ENCODE measurements around the gene TSKU. TPM values are rescaled to one million over a fixed set of nuclear protein-coding genes. Genes with fewer than 3 reads are reported as not detected.
A peak's percentile ranks its signal among the peaks of the same experiment; 100 is the strongest.

TSKU gene
- total and polyA plus RNA-seq, 2 experiments from 2014 or later: 11.7 to 31.1 TPM

DNA sequence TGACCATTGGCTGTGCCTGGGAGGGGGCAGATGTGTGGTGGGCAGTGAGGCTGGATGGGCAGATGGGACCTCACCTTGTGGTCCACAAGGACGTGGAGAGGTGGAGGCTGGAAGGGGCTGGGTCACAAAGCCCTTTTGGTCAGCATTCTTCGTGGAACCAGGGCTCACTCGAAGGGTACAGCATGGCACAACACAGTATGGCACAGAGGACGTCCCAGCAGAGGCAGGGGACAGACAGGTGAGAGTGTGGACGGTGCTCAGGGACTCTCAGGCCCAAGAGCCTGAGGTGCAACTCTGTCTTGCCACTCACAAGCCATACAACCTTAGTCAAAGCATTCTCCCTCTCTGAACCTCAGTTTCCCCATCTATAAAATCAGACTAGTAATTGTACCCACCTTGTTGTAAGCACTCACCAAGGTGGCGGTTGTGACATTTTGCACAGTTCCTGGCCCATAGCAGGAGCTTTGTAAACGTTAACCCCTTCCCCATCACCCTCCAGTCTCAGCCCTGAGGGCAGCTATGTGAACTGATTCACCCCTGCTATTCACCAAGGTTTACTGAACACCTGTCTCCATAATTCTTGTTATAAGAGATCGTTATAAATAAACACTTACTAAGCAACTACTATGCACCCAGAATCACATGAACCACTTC is 11.6 kb upstream of the TSKU start:
- TF ChIP-seq, protein P1, sequence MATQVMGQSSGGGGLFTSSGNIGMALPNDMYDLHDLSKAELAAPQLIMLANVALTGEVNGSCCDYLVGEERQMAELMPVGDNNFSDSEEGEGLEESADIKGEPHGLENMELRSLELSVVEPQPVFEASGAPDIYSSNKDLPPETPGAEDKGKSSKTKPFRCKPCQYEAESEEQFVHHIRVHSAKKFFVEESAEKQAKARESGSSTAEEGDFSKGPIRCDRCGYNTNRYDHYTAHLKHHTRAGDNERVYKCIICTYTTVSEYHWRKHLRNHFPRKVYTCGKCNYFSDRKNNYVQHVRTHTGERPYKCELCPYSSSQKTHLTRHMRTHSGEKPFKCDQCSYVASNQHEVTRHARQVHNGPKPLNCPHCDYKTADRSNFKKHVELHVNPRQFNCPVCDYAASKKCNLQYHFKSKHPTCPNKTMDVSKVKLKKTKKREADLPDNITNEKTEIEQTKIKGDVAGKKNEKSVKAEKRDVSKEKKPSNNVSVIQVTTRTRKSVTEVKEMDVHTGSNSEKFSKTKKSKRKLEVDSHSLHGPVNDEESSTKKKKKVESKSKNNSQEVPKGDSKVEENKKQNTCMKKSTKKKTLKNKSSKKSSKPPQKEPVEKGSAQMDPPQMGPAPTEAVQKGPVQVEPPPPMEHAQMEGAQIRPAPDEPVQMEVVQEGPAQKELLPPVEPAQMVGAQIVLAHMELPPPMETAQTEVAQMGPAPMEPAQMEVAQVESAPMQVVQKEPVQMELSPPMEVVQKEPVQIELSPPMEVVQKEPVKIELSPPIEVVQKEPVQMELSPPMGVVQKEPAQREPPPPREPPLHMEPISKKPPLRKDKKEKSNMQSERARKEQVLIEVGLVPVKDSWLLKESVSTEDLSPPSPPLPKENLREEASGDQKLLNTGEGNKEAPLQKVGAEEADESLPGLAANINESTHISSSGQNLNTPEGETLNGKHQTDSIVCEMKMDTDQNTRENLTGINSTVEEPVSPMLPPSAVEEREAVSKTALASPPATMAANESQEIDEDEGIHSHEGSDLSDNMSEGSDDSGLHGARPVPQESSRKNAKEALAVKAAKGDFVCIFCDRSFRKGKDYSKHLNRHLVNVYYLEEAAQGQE (IDR thresholded peaks at IDR 0.05; ENCODE audit: unreplicated experiment): no peak
- TF ChIP-seq EZH2 (IDR thresholded peaks at IDR 0.05; ENCODE audit: low read depth, unreplicated experiment): no peak
- Histone ChIP-seq H3K4me3 (no peak overlapping the region), H3K27ac (ENCODE audit: low read depth) (no peak overlapping the region), H3K79me2 (replicated peaks; ENCODE audit: insufficient read depth) (no peaks in the 10 kb centered on the region), H3F3A (replicated peaks; ENCODE audit: low read depth) (no peaks in the 10 kb centered on the region), H3K36me3 (ENCODE audit: insufficient read depth) (peaks cover 8% of the 10 kb centered on the region; the same call in 1 of the 2 replicates), H3K4me2 (peak overlapping the region; percentile 48; the same call in 1 of the 2 replicates), H3K9me2 (ENCODE audit: insufficient read depth) (no peaks in the 10 kb centered on the region), H3K4me1 (ENCODE audit: insufficient read depth) (peaks cover 33% of the 10 kb centered on the region), H3K27me3 (ENCODE audit: insufficient read depth) (no peaks in the 10 kb centered on the region), H2AFZ (peak overlapping the region; percentile 72; the same call in 1 of the 2 replicates), H4K20me1 (replicated peaks; ENCODE audit: insufficient read depth) (no peaks in the 10 kb centered on the region)
- Mint-ChIP-seq H3K27me3 (ENCODE audit: insufficient read depth, low read depth, poor library complexity) (peaks cover 14% of the 10 kb centered on the region), H3K9me3 (peaks cover 25% of the 10 kb centered on the region), H3K27ac (no peak overlapping the region), H3K36me3 (ENCODE audit: low read depth) (peaks cover 17% of the 10 kb centered on the region), H3K4me3 (no peak overlapping the region; the same call in 2 of the 3 replicates), H3K4me1 (peaks cover 53% of the 10 kb centered on the region)
- no peak for ATAC-seq
- no peak for DNase-seq (ENCODE audit: low spot score)

DNA sequence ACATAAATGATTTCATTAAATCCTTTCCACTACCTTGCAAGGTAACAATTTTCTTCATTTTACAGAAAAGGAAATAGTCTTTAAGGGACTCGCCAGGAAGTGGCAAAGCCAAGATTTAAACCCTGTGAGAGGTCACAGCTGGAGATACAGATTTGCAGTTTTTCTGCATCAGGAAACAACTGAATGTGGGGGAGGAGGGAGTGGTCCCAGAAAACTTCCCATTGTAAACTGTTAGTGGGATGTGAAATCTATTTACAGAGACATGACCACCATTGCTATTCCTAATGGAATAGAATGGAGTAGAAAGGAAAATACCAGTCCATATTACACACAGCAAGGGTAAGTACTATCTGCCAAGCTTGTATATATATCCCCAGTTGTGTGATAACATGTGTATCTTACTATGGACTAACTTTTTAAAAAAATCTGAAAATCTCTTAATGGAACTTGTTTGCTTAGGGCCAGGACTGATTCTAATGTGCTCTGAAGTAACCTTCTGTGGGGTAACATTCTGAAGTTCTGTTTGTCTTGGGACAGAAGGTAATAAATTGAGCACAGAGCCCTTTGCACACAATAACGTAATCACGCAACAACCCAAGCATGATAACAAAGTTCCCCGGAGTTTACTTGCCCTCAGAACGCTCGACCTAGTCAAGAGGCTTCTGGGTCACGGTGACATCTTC is 10.9 kb upstream of the TSKU start:
- Histone ChIP-seq H3K4me2 (peak overlapping the region; percentile 48; the same call in 1 of the 2 replicates), H3F3A (replicated peaks; ENCODE audit: low read depth) (no peaks in the 10 kb centered on the region), H3K27ac (ENCODE audit: low read depth) (no peak overlapping the region), H3K9me2 (ENCODE audit: insufficient read depth) (no peaks in the 10 kb centered on the region), H3K4me3 (no peak overlapping the region), H3K27me3 (ENCODE audit: insufficient read depth) (no peaks in the 10 kb centered on the region), H2AFZ (no peak overlapping the region), H3K36me3 (ENCODE audit: insufficient read depth) (peaks cover 9% of the 10 kb centered on the region; the same call in 1 of the 2 replicates), H3K79me2 (replicated peaks; ENCODE audit: insufficient read depth) (no peaks in the 10 kb centered on the region), H4K20me1 (replicated peaks; ENCODE audit: insufficient read depth) (no peaks in the 10 kb centered on the region), H3K4me1 (ENCODE audit: insufficient read depth) (peaks cover 33% of the 10 kb centered on the region)
- H3K4me1 Mint-ChIP-seq: peaks cover 50% of the 10 kb centered on the region
- H3K36me3 Mint-ChIP-seq (ENCODE audit: low read depth): peaks cover 23% of the 10 kb centered on the region
- H3K9me3 Mint-ChIP-seq: peaks cover 32% of the 10 kb centered on the region
- no peak overlapping the region; the same call in 1 of the 2 replicates for H3K27ac Mint-ChIP-seq
- H3K4me3 Mint-ChIP-seq: no peak overlapping the region; the same call in 2 of the 3 replicates
- peaks cover 10% of the 10 kb centered on the region for H3K27me3 Mint-ChIP-seq (ENCODE audit: insufficient read depth, low read depth, poor library complexity)
- no peak for ATAC-seq
- no peak for DNase-seq (ENCODE audit: low spot score)
- TF ChIP-seq, protein P1 (IDR thresholded peaks at IDR 0.05; ENCODE audit: unreplicated experiment): no peak
- TF ChIP-seq JUNB (IDR thresholded peaks at IDR 0.05; ENCODE audit: unreplicated experiment) (no peak), EZH2 (IDR thresholded peaks at IDR 0.05; ENCODE audit: low read depth, unreplicated experiment) (no peak)
- TF ChIP-seq, protein P2, sequence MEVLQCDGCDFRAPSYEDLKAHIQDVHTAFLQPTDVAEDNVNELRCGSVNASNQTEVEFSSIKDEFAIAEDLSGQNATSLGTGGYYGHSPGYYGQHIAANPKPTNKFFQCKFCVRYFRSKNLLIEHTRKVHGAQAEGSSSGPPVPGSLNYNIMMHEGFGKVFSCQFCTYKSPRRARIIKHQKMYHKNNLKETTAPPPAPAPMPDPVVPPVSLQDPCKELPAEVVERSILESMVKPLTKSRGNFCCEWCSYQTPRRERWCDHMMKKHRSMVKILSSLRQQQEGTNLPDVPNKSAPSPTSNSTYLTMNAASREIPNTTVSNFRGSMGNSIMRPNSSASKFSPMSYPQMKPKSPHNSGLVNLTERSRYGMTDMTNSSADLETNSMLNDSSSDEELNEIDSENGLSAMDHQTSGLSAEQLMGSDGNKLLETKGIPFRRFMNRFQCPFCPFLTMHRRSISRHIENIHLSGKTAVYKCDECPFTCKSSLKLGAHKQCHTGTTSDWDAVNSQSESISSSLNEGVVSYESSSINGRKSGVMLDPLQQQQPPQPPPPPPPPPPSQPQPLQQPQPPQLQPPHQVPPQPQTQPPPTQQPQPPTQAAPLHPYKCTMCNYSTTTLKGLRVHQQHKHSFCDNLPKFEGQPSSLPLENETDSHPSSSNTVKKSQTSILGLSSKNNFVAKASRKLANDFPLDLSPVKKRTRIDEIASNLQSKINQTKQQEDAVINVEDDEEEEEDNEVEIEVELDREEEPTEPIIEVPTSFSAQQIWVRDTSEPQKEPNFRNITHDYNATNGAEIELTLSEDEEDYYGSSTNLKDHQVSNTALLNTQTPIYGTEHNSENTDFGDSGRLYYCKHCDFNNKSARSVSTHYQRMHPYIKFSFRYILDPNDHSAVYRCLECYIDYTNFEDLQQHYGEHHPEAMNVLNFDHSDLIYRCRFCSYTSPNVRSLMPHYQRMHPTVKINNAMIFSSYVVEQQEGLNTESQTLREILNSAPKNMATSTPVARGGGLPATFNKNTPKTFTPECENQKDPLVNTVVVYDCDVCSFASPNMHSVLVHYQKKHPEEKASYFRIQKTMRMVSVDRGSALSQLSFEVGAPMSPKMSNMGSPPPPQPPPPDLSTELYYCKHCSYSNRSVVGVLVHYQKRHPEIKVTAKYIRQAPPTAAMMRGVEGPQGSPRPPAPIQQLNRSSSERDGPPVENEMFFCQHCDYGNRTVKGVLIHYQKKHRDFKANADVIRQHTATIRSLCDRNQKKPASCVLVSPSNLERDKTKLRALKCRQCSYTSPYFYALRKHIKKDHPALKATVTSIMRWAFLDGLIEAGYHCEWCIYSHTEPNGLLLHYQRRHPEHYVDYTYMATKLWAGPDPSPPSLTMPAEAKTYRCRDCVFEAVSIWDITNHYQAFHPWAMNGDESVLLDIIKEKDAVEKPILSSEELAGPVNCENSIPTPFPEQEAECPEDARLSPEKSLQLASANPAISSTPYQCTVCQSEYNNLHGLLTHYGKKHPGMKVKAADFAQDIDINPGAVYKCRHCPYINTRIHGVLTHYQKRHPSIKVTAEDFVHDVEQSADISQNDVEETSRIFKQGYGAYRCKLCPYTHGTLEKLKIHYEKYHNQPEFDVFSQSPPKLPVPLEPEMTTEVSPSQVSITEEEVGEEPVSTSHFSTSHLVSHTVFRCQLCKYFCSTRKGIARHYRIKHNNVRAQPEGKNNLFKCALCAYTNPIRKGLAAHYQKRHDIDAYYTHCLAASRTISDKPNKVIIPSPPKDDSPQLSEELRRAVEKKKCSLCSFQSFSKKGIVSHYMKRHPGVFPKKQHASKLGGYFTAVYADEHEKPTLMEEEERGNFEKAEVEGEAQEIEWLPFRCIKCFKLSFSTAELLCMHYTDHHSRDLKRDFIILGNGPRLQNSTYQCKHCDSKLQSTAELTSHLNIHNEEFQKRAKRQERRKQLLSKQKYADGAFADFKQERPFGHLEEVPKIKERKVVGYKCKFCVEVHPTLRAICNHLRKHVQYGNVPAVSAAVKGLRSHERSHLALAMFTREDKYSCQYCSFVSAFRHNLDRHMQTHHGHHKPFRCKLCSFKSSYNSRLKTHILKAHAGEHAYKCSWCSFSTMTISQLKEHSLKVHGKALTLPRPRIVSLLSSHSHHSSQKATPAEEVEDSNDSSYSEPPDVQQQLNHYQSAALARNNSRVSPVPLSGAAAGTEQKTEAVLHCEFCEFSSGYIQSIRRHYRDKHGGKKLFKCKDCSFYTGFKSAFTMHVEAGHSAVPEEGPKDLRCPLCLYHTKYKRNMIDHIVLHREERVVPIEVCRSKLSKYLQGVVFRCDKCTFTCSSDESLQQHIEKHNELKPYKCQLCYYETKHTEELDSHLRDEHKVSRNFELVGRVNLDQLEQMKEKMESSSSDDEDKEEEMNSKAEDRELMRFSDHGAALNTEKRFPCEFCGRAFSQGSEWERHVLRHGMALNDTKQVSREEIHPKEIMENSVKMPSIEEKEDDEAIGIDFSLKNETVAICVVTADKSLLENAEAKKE (CRISPR knock-in tag; IDR thresholded peaks at IDR 0.05): no peak

Measured in GM23338 (cell line).